Neuron (in vitro differentiated cells): ENCODE data around the gene AP1AR.

Experiments used
- H2AFZ ChIP-seq: one replicate; pipeline ENCODE4 v1.6.1; 2013; ENCODE audit warnings: low read depth, mild to moderate bottlenecking, inconsistent platforms, low read length, moderate library complexity
- H3K27me3 ChIP-seq: one replicate; pipeline ENCODE4 v1.6.1; 2013; ENCODE audit warnings: low read length; ENCODE audit not compliant: insufficient read depth
- H3K36me3 ChIP-seq: one replicate; pipeline ENCODE4 v1.6.1; 2013; ENCODE audit warnings: low read length; ENCODE audit not compliant: insufficient read depth
- H3K4me1 ChIP-seq: one replicate; pipeline ENCODE4 v1.6.1; 2013; ENCODE audit warnings: low read length; ENCODE audit not compliant: insufficient read depth
- H3K4me3 ChIP-seq: 2 replicates; pipeline ENCODE4 v1.5.1; 2013; ENCODE audit warnings: mild to moderate bottlenecking, low read length, moderate library complexity
- H3K9me3 ChIP-seq: one replicate; pipeline ENCODE4 v1.6.1; 2013; ENCODE audit warnings: low read length

Gene AP1AR

DNA sequence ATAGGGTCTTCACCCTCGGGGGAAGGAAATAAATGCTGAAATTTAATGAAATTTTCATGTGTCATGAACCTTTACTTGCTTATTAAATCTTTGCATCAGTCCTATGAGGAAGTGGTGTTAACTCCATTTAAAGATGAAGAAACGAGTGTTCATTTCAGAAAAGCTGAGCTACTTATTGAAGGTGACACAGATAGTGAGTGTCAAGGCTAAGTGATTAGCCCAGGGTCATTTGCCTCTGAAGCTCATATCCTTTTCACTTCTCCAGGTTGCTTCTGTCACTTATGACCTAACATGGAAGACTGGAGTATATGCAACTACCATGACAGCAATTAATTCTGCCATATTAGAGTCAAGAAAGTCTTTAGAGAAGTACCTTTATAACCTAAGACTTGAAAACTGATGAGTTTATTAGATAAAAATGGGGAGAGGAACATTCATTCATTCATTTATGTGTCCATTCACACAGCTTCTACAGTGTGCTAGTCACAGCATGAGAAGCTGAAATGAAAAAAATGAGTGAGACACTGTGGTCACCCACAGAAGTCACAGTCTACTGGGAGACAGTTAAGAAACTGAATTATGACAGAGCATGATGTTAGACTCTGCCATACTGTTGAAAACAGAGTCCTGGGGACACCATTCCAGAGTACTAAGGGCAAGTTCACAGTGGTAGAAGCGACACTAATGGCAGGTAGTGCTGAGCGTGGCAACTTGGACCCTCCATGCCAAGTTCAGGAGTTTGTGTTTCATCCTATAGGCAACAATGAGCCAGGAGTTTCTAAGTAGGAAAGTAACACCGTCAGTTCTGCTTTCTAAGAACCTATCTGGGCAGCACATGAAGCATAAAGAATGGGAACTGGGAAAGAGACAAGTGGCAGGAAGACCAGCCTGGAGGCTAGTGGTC, 86.9 kb downstream of the AP1AR start:
- H3K4me3 ChIP-seq = no peak overlapping the region
- H3K27me3 ChIP-seq = no peaks in the 10 kb centered on the region
- no peaks in the 10 kb centered on the region for H3K9me3 ChIP-seq
- no peaks in the 10 kb centered on the region for H3K4me1 ChIP-seq
- no peaks in the 10 kb centered on the region for H3K36me3 ChIP-seq
- H2AFZ ChIP-seq = no peak overlapping the region
